Neural progenitor cell (in vitro differentiated cells): Measurements from ENCODE around the gene PTPRJ. TPM values are rescaled to one million over a fixed set of nuclear protein-coding genes. Genes with fewer than 3 reads are reported as not detected.

Experiments used
- DNase-seq: peaks from one replicate; pipeline ENCODE4 v3.0.0-alpha.2; 2016; ENCODE audit warnings: low spot score
- H2AFZ ChIP-seq: fragments of 200-600 bp; sonication (generic); replicated peaks from 2 replicates; pipeline ENCODE4 v1.6.1; 2016; ENCODE audit warnings: antibody characterized with exemption
- H3F3A ChIP-seq: fragments of 200-600 bp; sonication (generic); 2 replicates; pipeline ENCODE4 v1.6.1; 2016; ENCODE audit warnings: antibody characterized with exemption, low read depth
- H3K27ac ChIP-seq: fragments of 200-600 bp; sonication (generic); 2 replicates; pipeline ENCODE4 v1.5.1; 2016; ENCODE audit warnings: mild to moderate bottlenecking
- H3K27me3 ChIP-seq: fragments of 200-600 bp; sonication (generic); 2 replicates; pipeline ENCODE4 v1.6.1; 2016; ENCODE audit warnings: mild to moderate bottlenecking, moderate library complexity
- H3K36me3 ChIP-seq: fragments of 200-600 bp; sonication (generic); 2 replicates; pipeline ENCODE4 v1.5.1; 2016
- H3K4me1 ChIP-seq: fragments of 200-600 bp; sonication (generic); 2 replicates; pipeline ENCODE4 v1.6.1; 2016; ENCODE audit warnings: mixed run types
- H3K4me2 ChIP-seq: fragments of 200-600 bp; sonication (generic); 2 replicates; pipeline ENCODE4 v1.6.1; 2016
- H3K4me3 ChIP-seq: fragments of 200-600 bp; sonication (generic); 2 replicates; pipeline ENCODE4 v1.5.1; 2016
- H3K79me2 ChIP-seq: fragments of 200-600 bp; sonication (generic); 2 replicates; pipeline ENCODE4 v1.6.1; 2016; ENCODE audit warnings: low read depth
- H3K9ac ChIP-seq: fragments of 200-600 bp; sonication (generic); 2 replicates; pipeline ENCODE4 v1.6.1; 2016
- H3K9me3 ChIP-seq: fragments of 200-600 bp; sonication (generic); 2 replicates; pipeline ENCODE4 v1.5.1; 2016; ENCODE audit warnings: low read depth
- H4K20me1 ChIP-seq: fragments of 200-600 bp; sonication (generic); 2 replicates; pipeline ENCODE4 v1.6.1; 2016; ENCODE audit warnings: low read depth
- H3K27ac Mint-ChIP-seq: 3 replicates; pipeline ENCODE4 v1.8.0; 2021; ENCODE audit warnings: mixed read lengths
- H3K27me3 Mint-ChIP-seq: 2 replicates; pipeline ENCODE4 v1.8.0; 2022; ENCODE audit warnings: low read depth, mild to moderate bottlenecking, inconsistent platforms, moderate library complexity, mixed read lengths; ENCODE audit not compliant: insufficient read depth
- H3K36me3 Mint-ChIP-seq: 3 replicates; pipeline ENCODE4 v1.8.0; 2021; ENCODE audit warnings: mixed read lengths
- H3K4me1 Mint-ChIP-seq: 3 replicates; pipeline ENCODE4 v1.8.0; 2021; ENCODE audit warnings: mixed read lengths
- H3K4me3 Mint-ChIP-seq: 3 replicates; pipeline ENCODE4 v1.8.0; 2021; ENCODE audit warnings: mild to moderate bottlenecking, moderate library complexity, mixed read lengths
- H3K9me3 Mint-ChIP-seq: 3 replicates; pipeline ENCODE4 v1.8.0; 2020; ENCODE audit warnings: mixed read lengths
- CTCF ChIP-seq: fragments of 200-600 bp; sonication (generic); IDR thresholded peaks from 2 replicates; pipeline ENCODE4 v1.5.1; 2017; ENCODE audit warnings: antibody characterized with exemption, mild to moderate bottlenecking
- EZH2 ChIP-seq: fragments of 200-600 bp; sonication (generic); IDR thresholded peaks from 2 replicates; pipeline ENCODE4 v1.6.1; 2017; ENCODE audit warnings: antibody characterized with exemption, mild to moderate bottlenecking, moderate library complexity
- EZH2phosphoT487 ChIP-seq: fragments of 200-600 bp; sonication (generic); IDR thresholded peaks from 2 replicates; pipeline ENCODE4 v1.6.1; 2017; ENCODE audit warnings: antibody characterized with exemption
- total RNA-seq: library from RNA; depleted of rRNA; stranded (reverse); fragments of >200 nt; gene quantifications from 2 replicates; pipeline ENCODE4 v1.2.3, GENCODE V29; 2015; ENCODE audit warnings: low replicate concordance

Gene PTPRJ
- total RNA-seq, 1 donor from 2014 or later, result 28.0 TPM

GRCh38 chr11:48170241-48171233 lies 190.2 kb downstream of the PTPRJ start:
- peaks cover 20% of the 10 kb centered on the region for H3K36me3 Mint-ChIP-seq
- no peaks in the 10 kb centered on the region for H3F3A ChIP-seq
- no peaks in the 10 kb centered on the region for H4K20me1 ChIP-seq
- no peaks in the 10 kb centered on the region for H3K79me2 ChIP-seq
- peaks cover 24% of the 10 kb centered on the region for H3K4me1 Mint-ChIP-seq
- H3K27me3 Mint-ChIP-seq, result peaks cover 2% of the 10 kb centered on the region
- no peaks in the 10 kb centered on the region for H3K27me3 ChIP-seq
- H3K27ac ChIP-seq, result no peak overlapping the region
- no peak overlapping the region for H3K4me3 ChIP-seq
- no peaks in the 10 kb centered on the region for H3K9me3 Mint-ChIP-seq
- TF ChIP-seq EZH2 (no peak), CTCF (no peak), EZH2phosphoT487 (no peak)
- H3K9me3 ChIP-seq, result no peaks in the 10 kb centered on the region
- no peaks in the 10 kb centered on the region for H3K36me3 ChIP-seq
- H3K4me3 Mint-ChIP-seq, result no peak overlapping the region
- peak overlapping the region; percentile 24 for H3K4me2 ChIP-seq
- no peak overlapping the region for H2AFZ ChIP-seq
- no peak overlapping the region for H3K9ac ChIP-seq
- peak; percentile 6 for DNase-seq
- peaks cover 18% of the 10 kb centered on the region for H3K4me1 ChIP-seq
- H3K27ac Mint-ChIP-seq, result no peak overlapping the region

DNA sequence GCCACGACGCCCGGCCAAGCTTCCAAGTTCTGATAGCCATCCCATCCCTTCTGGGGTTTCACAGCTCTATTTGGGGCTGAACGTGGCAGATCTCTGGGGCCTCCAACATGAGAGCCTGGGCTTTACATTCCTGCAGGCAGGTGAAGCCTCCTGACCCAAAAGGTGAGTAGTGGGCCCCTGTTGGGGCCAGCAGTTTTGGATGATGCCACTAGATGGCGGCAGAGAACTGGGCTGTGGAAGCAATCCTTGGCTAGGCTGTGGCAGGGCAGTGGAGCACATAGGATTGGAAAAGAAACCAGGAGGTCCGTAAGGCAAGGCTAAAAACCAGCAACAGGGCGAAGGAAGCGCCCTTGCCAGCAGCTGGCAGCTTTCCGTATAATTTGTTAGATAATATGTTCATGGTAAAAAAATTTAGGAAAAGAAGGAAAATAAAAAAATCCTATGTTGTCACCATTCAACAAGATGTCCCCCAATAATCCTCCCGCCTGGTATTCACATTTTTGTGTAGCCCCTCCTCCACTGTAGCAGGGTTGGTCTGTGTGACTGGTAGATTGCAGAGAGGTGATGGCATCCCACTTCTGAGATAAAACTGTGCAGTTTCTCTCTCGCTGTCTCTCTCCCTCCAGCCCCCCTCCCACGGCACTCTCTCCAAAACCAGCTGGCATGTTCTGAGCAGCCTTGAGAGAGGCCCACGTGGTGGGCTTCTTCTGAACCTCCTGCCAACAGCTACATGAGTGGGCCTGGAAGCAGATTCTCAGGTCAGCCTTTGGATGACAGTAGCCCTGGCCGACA lies 192.7 kb downstream of the PTPRJ start:
- H3K36me3 Mint-ChIP-seq, result peaks cover 6% of the 10 kb centered on the region
- H3K36me3 ChIP-seq, result no peaks in the 10 kb centered on the region
- peak; percentile 76 for DNase-seq
- no peak overlapping the region for H3K27ac Mint-ChIP-seq
- no peak overlapping the region for H3K9ac ChIP-seq
- H3K4me1 ChIP-seq, result peaks cover 18% of the 10 kb centered on the region
- no peaks in the 10 kb centered on the region for H3K79me2 ChIP-seq
- H3K27me3 ChIP-seq, result no peaks in the 10 kb centered on the region
- TF ChIP-seq CTCF, result peak; percentile 96
- no peak for TF ChIP-seq EZH2
- no peak overlapping the region for H3K27ac ChIP-seq
- H3K4me2 ChIP-seq, result peak overlapping the region; percentile 17
- H3K9me3 Mint-ChIP-seq, result no peaks in the 10 kb centered on the region
- H4K20me1 ChIP-seq, result no peaks in the 10 kb centered on the region
- H3K4me3 Mint-ChIP-seq, result no peak overlapping the region
- H3F3A ChIP-seq, result no peaks in the 10 kb centered on the region
- H3K4me1 Mint-ChIP-seq, result peaks cover 24% of the 10 kb centered on the region
- no peaks in the 10 kb centered on the region for H3K9me3 ChIP-seq
- peaks cover 2% of the 10 kb centered on the region for H3K27me3 Mint-ChIP-seq
- no peak overlapping the region for H3K4me3 ChIP-seq
- H2AFZ ChIP-seq, result peak overlapping the region; percentile 43

- Histone ChIP-seq H3K36me3 (no peaks in the 10 kb centered on the region), H3F3A (no peaks in the 10 kb centered on the region), H3K27me3 (no peaks in the 10 kb centered on the region), H3K4me1 (no peaks in the 10 kb centered on the region), H3K9ac (no peak overlapping the region), H4K20me1 (no peaks in the 10 kb centered on the region), H3K4me2 (no peak overlapping the region), H3K9me3 (no peaks in the 10 kb centered on the region), H2AFZ (no peak overlapping the region), H3K4me3 (no peak overlapping the region), H3K27ac (no peak overlapping the region), H3K79me2 (no peaks in the 10 kb centered on the region)
- H3K27me3 Mint-ChIP-seq, result peaks cover 4% of the 10 kb centered on the region
- H3K9me3 Mint-ChIP-seq, result no peaks in the 10 kb centered on the region
- TF ChIP-seq CTCF (no peak), EZH2 (no peak), EZH2phosphoT487 (no peak)
- H3K36me3 Mint-ChIP-seq, result no peaks in the 10 kb centered on the region
- H3K4me1 Mint-ChIP-seq, result peaks cover 3% of the 10 kb centered on the region
- H3K27ac Mint-ChIP-seq, result no peak overlapping the region
- no peak for DNase-seq
- H3K4me3 Mint-ChIP-seq, result no peak overlapping the region
These were observed 197.3 kb downstream of the PTPRJ start for GRCh38 chr11:48177661-48178060.
